Heart left ventricle (tissue), 16 donors: ENCODE measurements around the gene PAIP2B. TPM values are rescaled to one million over a fixed set of nuclear protein-coding genes. Genes with fewer than 3 reads are reported as not detected.
A peak's percentile ranks its signal among the peaks of the same experiment; 100 is the strongest.

ENCODE experiments used
- ATAC-seq, 4 donors: fragments of 200-7000 bp; cut with Tn5 transposase; one replicate each; pipeline ENCODE4 v1.9.1; 2020 to 2022; ENCODE audit warnings: moderate library complexity in 4 of 4, mild to moderate bottlenecking in 3 of 4, moderate number of reproducible peaks in 1 of 4
- DNase-seq, 5 donors: peaks; one replicate each; pipeline ENCODE4 v3.0.0-alpha.2; 2020
- H3K27ac ChIP-seq, 12 donors: fragments of 200-600 bp; sonication (generic) in 4 of 12; one replicate each; pipeline versions ENCODE4 v1.5.0 to v1.8.0; 2016 to 2022; ENCODE audit warnings: mild to moderate bottlenecking in 2 of 12
- H3K27me3 ChIP-seq, 9 donors: fragments of 200-600 bp; sonication (generic) in 2 of 9; one replicate each; pipeline versions ENCODE4 v1.5.1 to v1.8.0; 2016 to 2022; ENCODE audit warnings: mild to moderate bottlenecking in 3 of 9
- H3K36me3 ChIP-seq, 9 donors: fragments of 200-600 bp; sonication (generic) in 2 of 9; one replicate each; pipeline versions ENCODE4 v1.5.0 to v1.8.0; 2018 to 2022; ENCODE audit warnings: mild to moderate bottlenecking in 2 of 9
- H3K4me1 ChIP-seq, 12 donors: fragments of 200-600 bp; sonication (generic) in 4 of 12; one replicate each; pipeline versions ENCODE4 v1.5.0 to v1.8.0; 2016 to 2022; ENCODE audit warnings: mild to moderate bottlenecking in 3 of 12
- H3K4me3 ChIP-seq, 12 donors: fragments of 200-600 bp; sonication (generic) in 4 of 12; one replicate each; pipeline versions ENCODE4 v1.5.0 to v1.8.0; 2017 to 2022; ENCODE audit warnings: mild to moderate bottlenecking in 9 of 12, moderate library complexity in 4 of 12
- H3K9me3 ChIP-seq, 12 donors: fragments of 200-600 bp; sonication (generic) in 4 of 12; one replicate each; pipeline versions ENCODE4 v1.5.0 to v1.8.0; 2016 to 2022; ENCODE audit warnings: mild to moderate bottlenecking in 1 of 12
- CTCF ChIP-seq, 12 donors: fragments of 200-600 bp; sonication (generic) in 4 of 12; IDR thresholded peaks; one replicate each; pipeline versions ENCODE4 v1.5.0 to v1.8.0; 2018 to 2022; ENCODE audit warnings: antibody characterized with exemption in 12 of 12, mild to moderate bottlenecking in 5 of 12
- POLR2A ChIP-seq, 2 donors: fragments of 450-650 bp; IDR thresholded peaks; one replicate each; pipeline ENCODE4 v1.6.1; 2017; ENCODE audit warnings: antibody characterized with exemption in 2 of 2, mild to moderate bottlenecking in 2 of 2, moderate library complexity in 2 of 2
- WGBS, 4 donors: extraction: QIAGEN DNeasy Blood & Tissue Kit in 2 of 4; methylation state at CpG; one replicate each; pipeline versions ENCODE4 v1.1.5 to v1.1.7; 2013 to 2018; 5-methylcytosine and 5-hydroxymethylcytosine counted together
- intact Hi-C, 10 donors: fragments of 100-400 bp; cut with DNase I; formaldehyde crosslinking; loops; one replicate each; pipeline versions ENCODE4 v1.11.1 to v1.14.2; 2022
- polyA plus RNA-seq, 2 donors: library from polyadenylated mRNA; stranded (reverse); fragments of 200-250 nt; gene quantifications; one replicate each; pipeline ENCODE4 v1.2.3, GENCODE V29; 2013
- total RNA-seq, 9 donors: library from RNA; depleted of rRNA in 2 of 9; stranded (reverse); fragments of >200 nt in 2 of 9; fragmentation: NEBNext Ultra II Directional in 3 of 9; extraction: Animal tissue kit (Norgen Biotek cat#: 25700) in 3 of 9; gene quantifications; one replicate each; pipeline versions ENCODE4 v1.1.0 to v1.2.4, GENCODE V29; 2016 to 2023
- donor health status: ischemic (EF 13 %, LVEDD 7.1; RV severe dilation, severe dysfunction).
- donor health status: healthy with polysubstance abuse.
- donor health status: DM: no; HTN: yes; CAD: no.
- donor health status: DM: no; HTN: no; CAD: no.
- donor health status: ischemic (EF 25% LVEDD 6.9; RV normal size, moderate dysfunction).
- donor health status: ischemic (EF 25% LVEDD 5.7; RV mildly dilated, moderate dysfunction).
- donor health status: healthy.
- donor health status: DM: yes; HTN: yes; CAD: no.
- donor health status: ischemic (EF 35%, LVEDD 5.7; RV mildly dilated, moderate dysfunction).
- donor health status: nonischemic (EF 11% LVEDD 7.7; RV severe dilation, severe dysfunction).
- donor health status: DM: yes; HTN: yes; CAD: no.
- donor health status: PGD.
- donor health status: ischemic (EF 29% LVEDD 5.4; RV normal size, mild dysfunction).
- donor health status: nonischemic (EF 23%, LVEDD 6.1; RV moderate dilation, normal function).

PAIP2B gene
- total and polyA plus RNA-seq, 11 donors: 11.9 to 89.0 (median 53.2) TPM

DNA sequence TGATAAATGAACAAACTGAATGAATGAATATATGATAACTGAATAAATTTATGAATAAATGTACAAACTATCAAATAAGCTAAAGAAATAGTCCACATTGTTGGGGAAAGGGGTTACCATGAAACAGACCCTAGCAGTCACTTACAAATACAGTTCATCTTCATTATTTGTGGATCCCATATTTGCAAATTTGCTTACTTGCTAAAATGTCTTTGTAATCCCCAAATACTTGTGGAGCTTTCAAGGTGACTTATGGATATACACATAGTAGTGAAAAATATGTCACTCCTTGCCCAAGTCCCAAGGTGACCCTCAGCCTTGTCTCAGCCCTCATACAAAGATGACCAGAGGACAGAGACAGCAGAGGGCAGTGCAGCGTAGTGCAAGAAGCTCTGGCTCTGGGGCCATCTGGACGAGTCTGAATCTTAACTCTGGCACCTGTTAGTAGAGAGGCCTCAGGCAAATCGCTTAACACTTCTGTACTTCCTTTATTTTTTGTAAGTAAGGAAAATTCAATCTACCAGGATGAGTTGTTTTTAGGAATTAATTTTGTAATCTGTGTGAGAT is 3.1 kb downstream of the PAIP2B start:
- H3K27ac ChIP-seq: peak overlapping the region in 8 of 12 donors; percentile 52 to 97 (median 92)
- ATAC-seq (peak in 3 of 4 donors; percentile 31 to 42 (median 35)), DNase-seq (peak; percentile 66 to 85 (median 75))
- peak; percentile 26 to 70 (median 58) for TF ChIP-seq CTCF (IDR thresholded peaks at IDR 0.05)
- TF ChIP-seq POLR2A (IDR thresholded peaks at IDR 0.05): no peak
- 12 to 22% (median 19%) methylated on average over 3 of the region's 3 CpGs for WGBS, 4 donors
- H3K4me3 ChIP-seq: peak overlapping the region in 3 of 12 donors; percentile 64 to 77 (median 77)
- intact Hi-C loops: loop anchor here in 9 of 10 donors (2.0 to 10.0 kb wide), 10 partner anchors 55 to 288 kb away; partner anchors contain the start of genes ZNF638 (in 5 of the 9) and DYSF (in 2 of the 9)
- no peaks in the 10 kb centered on the region for H3K9me3 ChIP-seq
- H3K27me3 ChIP-seq: no peaks in the 10 kb centered on the region
- peaks cover 0 to 16% (median 7%) of the 10 kb centered on the region in 12 donors for H3K4me1 ChIP-seq
- peaks cover 0 to 3% (median 0%) of the 10 kb centered on the region in 9 donors for H3K36me3 ChIP-seq

- Histone ChIP-seq H3K9me3 (no peaks in the 10 kb centered on the region), H3K4me1 (peaks cover 0 to 7% (median 0%) of the 10 kb centered on the region in 12 donors), H3K4me3 (no peak overlapping the region), H3K27ac (no peak overlapping the region), H3K36me3 (peaks cover 0 to 3% (median 0%) of the 10 kb centered on the region in 9 donors), H3K27me3 (no peaks in the 10 kb centered on the region)
- no peak for DNase-seq
- no peak for ATAC-seq
- intact Hi-C loops: loop anchor here in 8 of 10 donors (5.0 to 10.0 kb wide), 6 partner anchors 112 to 292 kb away; partner anchors contain the start of genes ZNF638 (in 4 of the 8) and DYSF (in 2 of the 8)
- no peak for TF ChIP-seq CTCF (IDR thresholded peaks at IDR 0.05)
- no peak for TF ChIP-seq POLR2A (IDR thresholded peaks at IDR 0.05)
- 85 to 95% (median 91%) methylated on average over 2 of the region's 2 CpGs for WGBS, 4 donors
These were observed 6.2 kb downstream of the PAIP2B start for GRCh38 chr2:71220743-71221142.

GRCh38 chr2:71216501-71216900 is 10.4 kb downstream of the PAIP2B start:
- ATAC-seq (no peak), DNase-seq (no peak)
- intact Hi-C loops: no loop called here
- H3K36me3 ChIP-seq: peaks cover 0 to under 1% (median 0%) of the 10 kb centered on the region in 9 donors
- no peaks in the 10 kb centered on the region for H3K27me3 ChIP-seq
- WGBS, 4 donors: 81 to 94% (median 92%) methylated on average over 1 of the region's 1 CpG
- H3K4me3 ChIP-seq: no peak overlapping the region
- H3K27ac ChIP-seq: no peak overlapping the region
- H3K9me3 ChIP-seq: no peaks in the 10 kb centered on the region
- no peak for TF ChIP-seq POLR2A (IDR thresholded peaks at IDR 0.05)
- no peak for TF ChIP-seq CTCF (IDR thresholded peaks at IDR 0.05)
- H3K4me1 ChIP-seq: no peaks in the 10 kb centered on the region

- no peak overlapping the region for H3K27ac ChIP-seq
- intact Hi-C loops: no loop called here
- ATAC-seq: no peak
- H3K4me3 ChIP-seq: no peak overlapping the region
- peaks cover 0 to 3% (median 0%) of the 10 kb centered on the region in 12 donors for H3K4me1 ChIP-seq
- H3K27me3 ChIP-seq: no peaks in the 10 kb centered on the region
- no peaks in the 10 kb centered on the region for H3K9me3 ChIP-seq
- TF ChIP-seq CTCF (IDR thresholded peaks at IDR 0.05) (no peak), POLR2A (IDR thresholded peaks at IDR 0.05) (no peak)
- 68 to 88% (median 81%) methylated on average over 3 of the region's 3 CpGs for WGBS, 4 donors
- DNase-seq: no peak
- no peaks in the 10 kb centered on the region for H3K36me3 ChIP-seq
These were observed 11.5 kb downstream of the PAIP2B start for GRCh38 chr2:71215447-71215846.
